Endothelial cell of umbilical vein (primary cell): ENCODE data around the gene IRF3.

Experiments
- CTCF ChIP-seq, 2 donors: IDR thresholded peaks; 1 replicate in 1 of 2; 2 replicates in 1 of 2; pipeline ENCODE4 v1.5.1; 2011; ENCODE audit warnings: low read length in 2 of 2, mild to moderate bottlenecking in 2 of 2, moderate library complexity in 2 of 2, control low read depth in 1 of 2, inconsistent platforms in 1 of 2, low read depth in 1 of 2; ENCODE audit not compliant: insufficient read depth in 1 of 2; ENCODE audit errors: extremely low read depth in 1 of 2
- EZH2 ChIP-seq: IDR thresholded peaks from 2 replicates; pipeline ENCODE4 v1.6.1; 2012; ENCODE audit warnings: borderline replicate concordance, low read depth, mild to moderate bottlenecking, moderate library complexity, low read length, inconsistent platforms; ENCODE audit not compliant: severe bottlenecking
- FOS ChIP-seq: IDR thresholded peaks from 2 replicates; pipeline ENCODE4 v1.6.1; 2011; ENCODE audit warnings: mild to moderate bottlenecking, low read length, moderate library complexity, borderline replicate concordance; ENCODE audit not compliant: insufficient read depth
- MYC ChIP-seq: IDR thresholded peaks from one replicate; pipeline ENCODE4 v1.6.1; 2011; ENCODE audit warnings: mild to moderate bottlenecking, low read depth, low read length
- POLR2A ChIP-seq: IDR thresholded peaks from 2 replicates; pipeline ENCODE4 v1.6.1; 2012; ENCODE audit warnings: low read depth, mild to moderate bottlenecking, control low read depth, low read length
- POLR2AphosphoS5 ChIP-seq: IDR thresholded peaks from 2 replicates; pipeline ENCODE4 v1.6.1; 2012; ENCODE audit warnings: low read depth, mild to moderate bottlenecking, control low read depth, low read length, moderate library complexity; ENCODE audit not compliant: insufficient read depth

GRCh38 chr19:49692147-49692506 lies 26.5 kb upstream of the IRF3 start:
- TF ChIP-seq CTCF (IDR thresholded peaks at IDR 0.05; ENCODE audit: extremely low read depth in 1 of 2, insufficient read depth in 1 of 2, low read depth in 1 of 2, low read length in 2 of 2) = no peak
- no peak for TF ChIP-seq POLR2A
- TF ChIP-seq MYC = no peak
- TF ChIP-seq FOS = no peak
- TF ChIP-seq EZH2 = no peak
- no peak for TF ChIP-seq POLR2AphosphoS5
